CD4-positive, alpha-beta T cell treated with Interleukin-2 at 100 ng/mL for 4 hours (primary cell): ENCODE results near the gene FAM24A.
"Not testable (repeated sequence)": the region's sequence is repeated elsewhere in the genome, so short reads cannot be mapped to it uniquely, and the experiment has no call there.

ENCODE experiments used
- DNase-seq: peaks from one replicate; pipeline ENCODE4 v3.0.0-alpha.2; 2020; ENCODE audit warnings: low spot score

Gene FAM24A

DNA sequence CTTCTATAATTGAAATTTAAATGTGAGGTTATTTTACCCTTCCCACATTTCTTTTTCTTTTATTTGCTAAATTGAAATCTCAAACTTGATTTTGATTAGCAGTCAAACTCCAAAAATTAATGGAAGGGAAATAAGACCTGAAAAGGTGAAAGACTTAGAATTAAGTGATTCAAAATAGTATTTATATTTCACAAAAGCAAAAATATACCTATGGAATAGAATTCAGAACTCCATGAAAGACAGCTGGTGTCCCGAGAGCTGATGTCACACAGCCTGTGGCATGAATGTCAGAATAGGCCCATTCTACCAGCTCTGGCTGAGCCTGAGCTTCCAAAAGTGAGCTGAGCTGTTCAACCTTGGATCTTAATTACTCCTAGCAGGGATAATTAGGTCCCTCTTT is at the start of gene FAM24A:
Gene FAM24A (plus strand): TSS at position 301 of the 400 bp plus-strand sequence. CDS start 1,025 bp downstream, outside the sequence.
- no peak for DNase-seq

- DNase-seq = no peak
Measured at GRCh38 chr10:122861711-122862161, 48.7 kb upstream of the FAM24A start.

DNA sequence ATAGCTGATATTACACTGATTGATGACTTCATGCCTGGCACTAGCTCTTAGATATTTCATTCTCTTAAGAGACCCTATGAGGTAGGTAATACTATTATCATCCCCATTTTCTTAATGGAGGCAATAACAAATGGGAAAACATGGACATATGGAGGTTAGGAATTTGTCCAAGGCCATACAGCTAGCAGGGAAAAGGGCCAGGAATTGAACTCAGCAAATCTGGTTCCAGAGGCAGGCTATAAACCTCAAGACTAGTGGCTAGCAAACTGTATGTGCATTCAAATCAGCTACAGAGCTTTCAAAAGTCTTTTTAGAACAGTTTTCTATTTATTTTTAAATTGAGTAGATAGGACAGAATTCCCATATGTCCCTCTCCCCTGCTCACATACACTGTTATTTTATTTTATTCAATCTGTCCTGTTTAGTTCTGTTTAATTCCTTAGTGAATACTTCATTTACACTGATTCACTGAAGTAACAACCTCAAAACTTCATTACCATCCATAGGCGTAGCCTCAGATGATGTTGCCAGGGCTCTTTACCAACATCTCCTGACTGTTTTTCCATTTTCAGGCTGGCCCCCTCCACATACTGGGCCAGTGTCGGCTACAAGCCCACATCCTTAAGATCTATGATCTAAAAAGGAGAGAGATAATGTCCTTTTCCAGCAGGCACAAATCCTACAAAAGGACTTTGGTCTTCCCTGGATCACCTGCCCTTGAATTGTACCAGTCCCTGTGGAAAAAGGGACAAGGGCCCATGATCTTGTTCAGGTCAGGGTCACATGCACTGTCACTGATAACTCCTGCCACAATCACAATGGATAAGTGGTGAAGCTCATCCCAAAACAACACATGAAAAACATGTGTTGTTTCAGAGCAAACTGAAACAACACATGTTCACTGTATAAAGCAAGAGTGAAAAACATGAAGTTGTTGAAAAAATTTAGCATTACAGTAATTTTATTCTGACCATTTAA is 46.9 kb upstream of the FAM24A start:
- DNase-seq = no peak

DNA sequence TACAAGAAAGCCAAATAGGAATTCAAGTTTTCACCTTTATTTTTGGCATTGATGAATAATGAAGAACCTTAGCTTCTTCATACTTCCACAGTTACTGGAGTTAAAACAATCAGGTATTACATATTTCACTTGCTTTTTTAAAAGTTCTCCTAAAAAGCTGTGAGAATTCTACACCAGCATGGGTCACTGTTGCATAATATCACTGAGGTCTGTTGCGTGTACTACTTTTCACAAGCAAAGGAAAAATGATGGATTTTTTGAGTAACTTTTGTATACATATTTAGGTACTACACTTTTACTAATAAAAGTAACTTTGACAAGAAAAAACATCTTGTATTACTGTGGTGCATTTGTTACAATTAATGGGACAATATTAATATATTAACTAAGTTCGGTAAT is 46.2 kb upstream of the FAM24A start:
- no peak for DNase-seq

- DNase-seq = no peak
Measured at GRCh38 chr10:122864901-122865300, 45.5 kb upstream of the FAM24A start.

GRCh38 chr10:122866757-122867482 is 43.5 kb upstream of the FAM24A start:
- DNase-seq = not testable (repeated sequence)

GRCh38 chr10:122868768-122869167 is 41.6 kb upstream of the FAM24A start:
- not testable (repeated sequence) for DNase-seq

GRCh38 chr10:122871947-122872346 is 38.5 kb upstream of the FAM24A start:
- not testable (repeated sequence) for DNase-seq

- DNase-seq = no peak
Measured at GRCh38 chr10:122875843-122876466, 34.5 kb upstream of the FAM24A start.

DNA sequence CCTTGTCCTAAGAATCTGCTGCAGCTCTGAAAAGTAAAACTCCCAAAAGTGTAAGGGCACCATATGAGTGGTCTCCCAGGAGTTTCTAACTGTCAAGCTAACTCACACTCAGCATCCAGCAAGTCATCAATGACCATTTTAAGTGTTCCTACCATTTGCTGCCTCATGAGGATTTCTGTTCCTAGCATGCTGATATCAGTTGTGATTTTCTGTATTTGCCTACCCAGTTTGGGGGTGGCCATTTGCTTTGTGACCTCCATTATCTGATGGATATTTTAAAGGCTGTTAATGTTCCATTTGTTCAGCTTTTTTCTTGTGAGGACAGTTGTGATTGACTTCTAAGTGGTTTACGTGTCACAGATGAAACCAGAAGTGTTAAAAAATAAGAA is 33.9 kb upstream of the FAM24A start:
- no peak for DNase-seq

GRCh38 chr10:122877264-122877663 is 33.1 kb upstream of the FAM24A start:
- DNase-seq = no peak

DNA sequence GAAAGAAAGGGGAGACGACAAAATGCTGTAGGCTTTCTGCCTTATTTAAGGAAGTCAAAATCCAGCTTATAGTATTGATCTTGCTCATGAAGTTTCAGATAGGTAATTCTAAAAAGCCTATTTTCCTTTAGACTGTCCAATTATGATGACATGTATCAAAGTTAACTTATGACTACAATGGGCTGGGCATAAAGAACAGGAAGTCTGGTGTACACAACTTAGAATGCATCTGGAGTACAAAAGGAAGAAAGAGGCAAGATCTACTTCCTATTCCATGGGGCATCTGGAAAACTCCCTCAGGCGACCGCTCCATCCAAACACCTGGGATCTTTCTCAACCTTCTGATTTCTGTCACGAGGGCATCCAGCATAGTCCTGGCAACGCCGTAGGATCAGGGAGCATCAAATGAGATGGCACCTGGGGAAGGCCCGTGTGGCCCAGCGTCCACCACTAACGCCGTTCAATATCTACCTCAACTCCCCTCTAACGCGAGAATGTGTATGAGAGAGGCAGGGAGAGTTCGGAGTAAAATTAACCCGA is 31.5 kb upstream of the FAM24A start:
- DNase-seq = peak; percentile 25

GRCh38 chr10:122879339-122880273 is 30.8 kb upstream of the FAM24A start, which contains the start of gene FAM24B:
TSS of gene FAM24B (minus strand) at chr10:122879581. CDS start at chr10:122850515, 29,066 bp downstream.
- DNase-seq = peak; percentile 98

DNA sequence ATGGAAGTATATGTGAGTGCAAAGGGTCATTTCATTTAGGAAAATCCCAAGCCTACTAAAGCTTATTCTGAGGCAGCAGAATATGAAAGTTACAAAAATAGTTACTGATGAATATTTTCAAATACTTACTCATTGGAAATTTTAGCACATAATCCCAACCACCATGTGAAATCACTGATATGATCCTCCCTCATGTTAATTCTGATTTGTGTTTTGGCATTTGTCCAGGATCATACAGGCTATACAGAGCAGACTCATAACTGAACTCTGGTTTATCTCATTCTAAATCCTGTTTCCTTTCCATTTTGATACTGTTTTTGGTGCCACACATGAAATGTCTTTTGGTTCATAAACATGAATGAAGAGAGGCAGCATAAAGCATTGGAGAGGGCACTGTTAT is 27.6 kb upstream of the FAM24A start:
- no peak for DNase-seq

DNA sequence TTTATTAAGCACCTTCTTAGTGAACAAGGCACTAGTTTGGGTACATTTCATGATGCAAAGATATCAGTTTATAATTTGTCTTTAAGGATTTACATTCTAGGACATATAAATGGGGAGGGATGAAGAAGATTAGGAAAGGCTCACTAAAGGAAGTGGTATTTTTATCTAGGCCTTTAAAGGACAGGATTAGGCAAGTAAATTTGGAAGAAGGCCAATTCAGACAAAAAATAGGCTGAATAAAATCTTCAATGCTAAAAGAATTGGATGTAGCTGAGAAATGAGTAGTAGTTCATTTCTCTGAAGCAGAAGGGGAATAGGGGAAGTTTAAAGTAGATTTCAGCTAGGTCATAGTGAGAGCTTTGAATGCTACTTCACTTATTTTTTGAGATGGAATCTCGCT is 26.2 kb upstream of the FAM24A start:
- no peak for DNase-seq

- no peak for DNase-seq
Measured at GRCh38 chr10:122894261-122894944, 16.0 kb upstream of the FAM24A start.

DNA sequence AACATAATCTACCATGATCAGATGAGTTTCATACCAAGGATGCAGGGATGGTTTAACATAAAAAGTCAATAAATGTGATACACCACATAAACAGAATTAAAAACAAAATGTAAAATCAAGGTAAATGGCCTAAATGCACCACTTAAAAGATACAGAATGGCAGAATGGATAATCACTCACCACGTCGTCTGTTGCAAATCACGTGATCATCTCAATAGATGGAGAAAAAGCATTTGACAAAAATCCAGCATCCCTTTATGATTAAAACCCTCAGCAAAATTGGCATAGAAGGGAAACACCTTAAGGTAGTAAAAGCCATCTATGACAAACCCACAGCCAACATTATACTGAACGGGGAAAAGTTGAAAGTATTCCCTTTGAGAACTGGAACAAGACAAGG is 6.5 kb upstream of the FAM24A start:
- DNase-seq = not testable (repeated sequence)

DNA sequence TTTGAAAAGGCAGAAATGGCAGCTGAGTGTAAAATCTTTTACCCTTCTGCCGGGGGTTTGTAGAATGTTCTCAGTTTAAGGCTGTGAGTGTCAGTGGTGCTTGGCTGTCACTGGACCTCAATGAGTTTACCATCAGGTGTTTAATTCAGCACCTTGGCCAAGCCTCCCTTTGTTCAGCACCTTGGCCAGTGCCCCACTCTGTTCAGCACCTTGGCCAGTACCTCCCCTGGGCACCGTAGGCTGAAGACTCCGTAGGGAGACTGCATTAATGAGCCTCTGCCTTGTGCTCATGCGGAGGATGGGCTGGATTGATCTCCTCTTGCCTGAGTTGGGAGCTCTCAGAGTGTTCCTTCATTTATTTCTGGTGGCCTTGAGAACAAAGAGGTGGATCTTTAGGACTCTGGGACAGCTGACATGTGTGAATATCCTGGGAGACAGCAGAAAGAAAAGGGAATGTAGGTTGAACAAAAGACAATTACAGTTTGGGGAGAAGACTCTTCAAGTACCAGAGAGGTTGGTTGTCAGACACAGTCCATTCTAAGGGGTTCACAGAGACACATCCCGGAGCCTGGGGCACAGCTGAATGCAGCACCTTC is 1.6 kb downstream of the FAM24A start:
- DNase-seq = peak; percentile 33

DNA sequence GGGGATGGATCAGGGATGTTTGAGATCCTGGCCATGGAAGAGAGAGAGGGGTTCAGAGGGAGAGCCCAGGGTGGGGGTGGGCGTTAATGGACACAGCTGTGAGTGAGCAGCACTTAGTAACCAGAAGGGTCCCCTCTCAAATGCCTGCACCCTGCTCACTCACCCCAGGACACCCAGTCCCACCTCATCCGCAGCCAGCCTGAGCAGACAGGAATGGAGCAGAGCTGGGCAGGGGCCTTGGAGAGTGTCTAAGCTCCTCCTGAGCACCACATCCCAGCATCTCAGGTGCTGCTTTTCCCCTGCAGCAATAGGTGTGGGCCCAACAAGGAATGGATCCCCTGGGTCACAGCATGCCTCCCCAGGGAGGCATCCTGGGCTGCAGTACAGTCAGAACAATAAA is 5.3 kb downstream of the FAM24A start:
- DNase-seq = no peak

DNA sequence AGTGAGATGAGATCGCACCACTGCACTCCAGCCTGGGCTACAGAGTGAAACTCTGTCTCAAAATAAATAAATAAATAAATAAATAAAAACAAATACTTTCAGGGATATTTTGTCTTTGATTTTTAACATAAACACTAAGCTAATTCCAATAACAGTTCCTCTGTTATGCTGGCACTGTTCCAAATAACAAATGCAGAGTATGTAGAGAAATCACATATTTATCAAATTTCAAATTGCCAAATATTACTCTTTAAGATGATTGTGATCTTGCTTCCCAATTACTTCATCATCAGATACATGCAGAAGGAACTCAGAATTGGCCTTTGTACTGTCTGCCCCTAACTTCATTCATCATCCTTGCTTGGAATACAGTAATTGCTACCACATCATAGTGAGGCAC is 19.7 kb downstream of the FAM24A start:
- DNase-seq = no peak
